ENCODE measurements around the gene ORAI2. TPM values are rescaled to one million over a fixed set of nuclear protein-coding genes. Genes with fewer than 3 reads are reported as not detected.
"Not testable (repeated sequence)": the region's sequence is repeated elsewhere in the genome, so short reads cannot be mapped to it uniquely, and the experiment has no call there.

Gene ORAI2
- total RNA-seq, 2 experiments from 2014 or later: 149 to 230 TPM

DNA sequence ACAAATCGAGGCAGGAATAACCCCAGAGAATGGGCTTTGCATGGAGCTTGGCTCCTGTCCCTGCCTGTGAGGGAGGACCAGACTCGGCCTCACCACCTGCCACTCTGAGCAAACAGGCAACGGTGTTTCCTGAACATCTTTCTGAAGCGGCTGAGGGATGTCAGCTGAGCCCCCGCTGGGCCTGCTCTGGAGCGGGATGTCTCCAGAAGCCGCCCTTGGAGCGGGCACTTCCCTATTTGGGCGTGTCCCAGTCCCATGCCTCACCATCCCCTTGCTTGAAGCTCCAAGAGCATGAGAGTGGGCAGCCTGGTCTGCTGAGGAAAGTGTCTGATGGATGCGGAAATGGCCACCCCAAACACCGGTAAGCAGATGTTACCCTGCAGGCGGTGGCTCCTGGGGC, 21.1 kb downstream of the ORAI2 start:
- Histone ChIP-seq H3K27ac (ENCODE audit: low read depth, low read length, poor library complexity, severe bottlenecking) (no peak overlapping the region), H2AFZ (ENCODE audit: low read length) (no peak overlapping the region), H3K79me2 (ENCODE audit: insufficient read depth, low read depth, low read length) (no peaks in the 10 kb centered on the region), H3K36me3 (ENCODE audit: insufficient read depth, low read length) (peaks cover 56% of the 10 kb centered on the region), H3K4me1 (ENCODE audit: insufficient read depth, low read length, poor library complexity, severe bottlenecking) (peaks cover 22% of the 10 kb centered on the region), H4K20me1 (ENCODE audit: insufficient read depth, low read length) (no peaks in the 10 kb centered on the region), H3K4me3 (ENCODE audit: low read depth, low read length, poor library complexity, severe bottlenecking) (no peak overlapping the region), H3K9me2 (ENCODE audit: insufficient read depth, low read length) (no peaks in the 10 kb centered on the region), H3K9me3 (ENCODE audit: low read length) (no peaks in the 10 kb centered on the region), H3K4me2 (ENCODE audit: low read length) (no peak overlapping the region)
- BruUV-seq (replicated peaks): no TSS peak
- no peak for TF ChIP-seq EZH2phosphoT487 (IDR thresholded peaks at IDR 0.05; ENCODE audit: borderline replicate concordance, low read depth, low read length)
- TF ChIP-seq, protein P1, sequence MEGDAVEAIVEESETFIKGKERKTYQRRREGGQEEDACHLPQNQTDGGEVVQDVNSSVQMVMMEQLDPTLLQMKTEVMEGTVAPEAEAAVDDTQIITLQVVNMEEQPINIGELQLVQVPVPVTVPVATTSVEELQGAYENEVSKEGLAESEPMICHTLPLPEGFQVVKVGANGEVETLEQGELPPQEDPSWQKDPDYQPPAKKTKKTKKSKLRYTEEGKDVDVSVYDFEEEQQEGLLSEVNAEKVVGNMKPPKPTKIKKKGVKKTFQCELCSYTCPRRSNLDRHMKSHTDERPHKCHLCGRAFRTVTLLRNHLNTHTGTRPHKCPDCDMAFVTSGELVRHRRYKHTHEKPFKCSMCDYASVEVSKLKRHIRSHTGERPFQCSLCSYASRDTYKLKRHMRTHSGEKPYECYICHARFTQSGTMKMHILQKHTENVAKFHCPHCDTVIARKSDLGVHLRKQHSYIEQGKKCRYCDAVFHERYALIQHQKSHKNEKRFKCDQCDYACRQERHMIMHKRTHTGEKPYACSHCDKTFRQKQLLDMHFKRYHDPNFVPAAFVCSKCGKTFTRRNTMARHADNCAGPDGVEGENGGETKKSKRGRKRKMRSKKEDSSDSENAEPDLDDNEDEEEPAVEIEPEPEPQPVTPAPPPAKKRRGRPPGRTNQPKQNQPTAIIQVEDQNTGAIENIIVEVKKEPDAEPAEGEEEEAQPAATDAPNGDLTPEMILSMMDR (conservative IDR thresholded peaks at IDR 0.05; ENCODE audit: low read length): no peak
- intact Hi-C loops (cut with micrococcal nuclease; ENCODE audit: unreplicated experiment): no loop called here
- ChIA-PET POLR2A (no interaction called here), CTCF (ENCODE audit: unreplicated experiment) (no interaction called here)
- DNase-seq (ENCODE audit: low spot score): no peak

DNA sequence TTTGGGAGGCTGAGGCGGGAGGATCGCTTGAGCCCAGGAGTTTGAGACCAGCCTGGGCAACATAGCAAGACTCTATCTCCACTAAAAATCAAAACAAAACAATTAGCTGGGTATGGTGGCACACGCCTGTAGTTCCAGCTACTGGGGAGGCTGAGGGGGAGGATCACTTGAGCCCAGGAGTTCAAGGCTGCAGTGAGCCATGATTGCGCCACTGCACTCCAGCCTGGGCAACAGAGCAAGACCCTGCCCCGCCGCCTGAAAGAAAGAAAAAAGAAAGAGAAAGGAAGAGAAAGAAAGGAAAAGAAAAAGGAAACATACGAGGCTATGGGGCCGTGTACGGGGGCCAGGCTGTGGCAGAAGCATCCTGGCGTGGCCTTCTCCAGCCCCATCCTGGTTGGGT, 21.6 kb downstream of the ORAI2 start:
- H3K27ac ChIP-seq (ENCODE audit: low read depth, low read length, poor library complexity, severe bottlenecking); H3K79me2 ChIP-seq (ENCODE audit: insufficient read depth, low read depth, low read length); H3K4me3 ChIP-seq (ENCODE audit: low read depth, low read length, poor library complexity, severe bottlenecking); CTCF ChIA-PET (ENCODE audit: unreplicated experiment); H3K9me2 ChIP-seq (ENCODE audit: insufficient read depth, low read length); H3K4me2 ChIP-seq (ENCODE audit: low read length); intact Hi-C loops (cut with micrococcal nuclease; ENCODE audit: unreplicated experiment); BruUV-seq (replicated peaks); H4K20me1 ChIP-seq (ENCODE audit: insufficient read depth, low read length); H2AFZ ChIP-seq (ENCODE audit: low read length); DNase-seq (ENCODE audit: low spot score); H3K9me3 ChIP-seq (ENCODE audit: low read length): not testable (repeated sequence)
- peaks cover 55% of the 10 kb centered on the region for H3K36me3 ChIP-seq (ENCODE audit: insufficient read depth, low read length)
- H3K4me1 ChIP-seq (ENCODE audit: insufficient read depth, low read length, poor library complexity, severe bottlenecking): peaks cover 20% of the 10 kb centered on the region
- POLR2A ChIA-PET: interaction anchor here (1.0 kb wide), 1 partner anchor 9 kb away, joined by 4 read pairs; no protein-coding TSS in a partner anchor

DNA sequence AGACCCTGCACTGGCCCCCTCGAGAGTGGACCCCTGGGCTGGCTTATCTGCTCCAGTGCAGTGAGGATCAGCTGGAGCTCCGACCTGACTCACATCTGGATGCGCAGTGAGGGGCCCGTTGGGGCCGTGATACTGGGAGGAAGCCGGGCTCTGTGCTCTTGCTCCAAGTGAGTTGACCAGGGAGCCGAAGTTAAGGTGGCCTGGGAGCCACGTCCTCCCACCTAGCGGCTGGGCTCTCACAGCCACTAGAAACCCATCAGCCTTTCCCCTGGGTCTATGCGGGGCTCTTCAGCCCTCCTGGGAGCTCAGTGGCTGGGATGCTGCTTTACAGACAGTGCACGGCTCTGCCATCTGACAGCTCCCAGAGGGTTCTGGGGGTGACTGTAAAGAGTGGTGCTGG, 22.2 kb downstream of the ORAI2 start:
- peaks cover 49% of the 10 kb centered on the region for H3K36me3 ChIP-seq (ENCODE audit: insufficient read depth, low read length)
- H4K20me1 ChIP-seq (ENCODE audit: insufficient read depth, low read length): no peaks in the 10 kb centered on the region
- peaks cover 13% of the 10 kb centered on the region for H3K4me1 ChIP-seq (ENCODE audit: insufficient read depth, low read length, poor library complexity, severe bottlenecking)
- H3K4me3 ChIP-seq (ENCODE audit: low read depth, low read length, poor library complexity, severe bottlenecking): no peak overlapping the region
- ChIA-PET POLR2A (interaction anchor here (1.0 kb wide), 1 partner anchor 8 kb away, joined by 4 read pairs; no protein-coding TSS in a partner anchor), CTCF (ENCODE audit: unreplicated experiment) (no interaction called here)
- no peak overlapping the region for H2AFZ ChIP-seq (ENCODE audit: low read length)
- intact Hi-C loops (cut with micrococcal nuclease; ENCODE audit: unreplicated experiment): no loop called here
- H3K79me2 ChIP-seq (ENCODE audit: insufficient read depth, low read depth, low read length): no peaks in the 10 kb centered on the region
- DNase-seq (ENCODE audit: low spot score): no peak
- no peak overlapping the region for H3K27ac ChIP-seq (ENCODE audit: low read depth, low read length, poor library complexity, severe bottlenecking)
- no peak overlapping the region for H3K4me2 ChIP-seq (ENCODE audit: low read length)
- H3K9me2 ChIP-seq (ENCODE audit: insufficient read depth, low read length): no peaks in the 10 kb centered on the region
- TF ChIP-seq, protein P1 (conservative IDR thresholded peaks at IDR 0.05; ENCODE audit: low read length): no peak
- H3K9me3 ChIP-seq (ENCODE audit: low read length): no peaks in the 10 kb centered on the region
- BruUV-seq (replicated peaks): no TSS peak

All from OCI-LY7 (cell line).